HEK293T (cell line): ENCODE results near the gene GPRC5D.
A peak's percentile ranks its signal among the peaks of the same experiment; 100 is the strongest.

Source experiments
- CTCF ChIA-PET: fragments of 350-600 bp; formaldehyde crosslinking; extraction: SDS; loops from one replicate; lab custom pipeline; 2021; ENCODE audit warnings: antibody characterized with exemption, inconsistent platforms; lab: Yijun Ruan, JAX
- POLR2A ChIA-PET: fragments of 350-600 bp; formaldehyde crosslinking; extraction: SDS; loops from one replicate; lab custom pipeline; 2020; ENCODE audit warnings: antibody characterized with exemption, inconsistent platforms; lab: Yijun Ruan, JAX
- DNase-seq: peaks from one replicate; pipeline ENCODE4 v3.0.0; 2012; ENCODE audit warnings: mixed read lengths; ENCODE audit errors: extremely low spot score
- ARNT ChIP-seq: fragments of 450-650 bp; IDR thresholded peaks from 2 replicates; pipeline ENCODE4 v1.6.1; 2017; ENCODE audit warnings: mild to moderate bottlenecking
- BHLHE40 ChIP-seq: fragments of 450-650 bp; IDR thresholded peaks from 2 replicates; pipeline ENCODE4 v1.6.1; 2016; ENCODE audit warnings: mild to moderate bottlenecking, moderate library complexity, borderline replicate concordance
- CTBP1 ChIP-seq: fragments of 450-650 bp; IDR thresholded peaks from 2 replicates; pipeline ENCODE4 v1.6.1; 2016; ENCODE audit warnings: borderline replicate concordance
- ELF4 ChIP-seq: fragments of 450-650 bp; IDR thresholded peaks from 2 replicates; pipeline ENCODE4 v1.6.1; 2017; ENCODE audit warnings: antibody characterized with exemption
- FOXA1 ChIP-seq: fragments of 450-650 bp; IDR thresholded peaks from 2 replicates; pipeline ENCODE4 v1.6.1; 2016; ENCODE audit warnings: mild to moderate bottlenecking
- FOXK2 ChIP-seq: fragments of 450-650 bp; IDR thresholded peaks from 2 replicates; pipeline ENCODE4 v1.6.1; 2016; ENCODE audit warnings: mild to moderate bottlenecking
- FOXM1 ChIP-seq: fragments of 450-650 bp; IDR thresholded peaks from 2 replicates; pipeline ENCODE4 v1.6.1; 2017; ENCODE audit warnings: mild to moderate bottlenecking, borderline replicate concordance
- HDGF ChIP-seq: fragments of 450-650 bp; IDR thresholded peaks from 2 replicates; pipeline ENCODE4 v1.6.1; 2017; ENCODE audit warnings: antibody characterized with exemption, borderline replicate concordance
- L3MBTL2 ChIP-seq: fragments of 450-650 bp; conservative IDR thresholded peaks from 2 replicates; pipeline ENCODE4 v1.6.1; 2016; ENCODE audit warnings: mild to moderate bottlenecking
- LEF1 ChIP-seq: fragments of 450-650 bp; IDR thresholded peaks from 2 replicates; pipeline ENCODE4 v1.6.1; 2017; ENCODE audit warnings: mild to moderate bottlenecking, borderline replicate concordance
- NFRKB ChIP-seq: fragments of 450-650 bp; IDR thresholded peaks from 2 replicates; pipeline ENCODE4 v1.6.1; 2016; ENCODE audit warnings: mild to moderate bottlenecking, moderate library complexity
- PKNOX1 ChIP-seq: fragments of 450-650 bp; IDR thresholded peaks from 2 replicates; pipeline ENCODE4 v1.6.1; 2016
- SP1 ChIP-seq: fragments of 450-650 bp; IDR thresholded peaks from 2 replicates; pipeline ENCODE4 v1.6.1; 2017
- SUZ12 ChIP-seq: fragments of 450-650 bp; IDR thresholded peaks from 2 replicates; pipeline ENCODE4 v1.6.1; 2016; ENCODE audit warnings: mild to moderate bottlenecking
- TARDBP ChIP-seq: fragments of 450-650 bp; IDR thresholded peaks from 2 replicates; pipeline ENCODE4 v1.6.1; 2016
- ZNF384 ChIP-seq: fragments of 450-650 bp; IDR thresholded peaks from 2 replicates; pipeline ENCODE4 v1.6.1; 2016

Gene GPRC5D

GRCh38 chr12:12993367-12993766, 41.4 kb upstream of the GPRC5D start:
- TF ChIP-seq ZNF384 (no peak), TARDBP (no peak), PKNOX1 (no peak), ARNT (no peak), FOXK2 (no peak), FOXM1 (no peak), NFRKB (no peak), HDGF (no peak), CTBP1 (no peak), SP1 (no peak)

GRCh38 chr12:12992418-12993130, 40.6 kb upstream of the GPRC5D start:
- CTCF ChIA-PET = interaction anchor here (0.6 kb wide), 1 partner anchor 220 kb away, joined by 5 read pairs; no protein-coding TSS in a partner anchor
- POLR2A ChIA-PET = interaction anchor here (0.8 kb wide), 1 partner anchor 101 kb away, joined by 3 read pairs; the partner anchor contains the start of gene GPRC5A
- TF ChIP-seq NFRKB (no peak), TARDBP (no peak), PKNOX1 (no peak), SP1 (no peak), FOXM1 (no peak), SUZ12 (no peak), FOXK2 (no peak), ARNT (no peak), HDGF (no peak), ZNF384 (no peak)
- DNase-seq = no peak

More at GRCh38 chr12:12993367-12993766, 41.4 kb upstream of the GPRC5D start:
- DNase-seq = no peak
- ChIA-PET CTCF (no interaction called here), POLR2A (interaction anchor here (0.8 kb wide), 1 partner anchor 102 kb away, joined by 3 read pairs; the partner anchor contains the start of gene GPRC5A)

- POLR2A ChIA-PET = no interaction called here
- peak; percentile 66 for TF ChIP-seq PKNOX1
- no peak for TF ChIP-seq FOXA1
- DNase-seq = no peak
- CTCF ChIA-PET = interaction anchor here (0.8 kb wide), 1 partner anchor 216 kb away, joined by 4 read pairs; no protein-coding TSS in a partner anchor
Observed at GRCh38 chr12:12990700-12991468, 38.9 kb upstream of the GPRC5D start.

GRCh38 chr12:12987421-12987820, 35.5 kb upstream of the GPRC5D start:
- no peak for TF ChIP-seq FOXK2
- no peak for TF ChIP-seq ARNT
- TF ChIP-seq HDGF = no peak
- no peak for TF ChIP-seq PKNOX1
- no peak for TF ChIP-seq SUZ12
- TF ChIP-seq LEF1 = no peak
- no peak for TF ChIP-seq CTBP1
- TF ChIP-seq ELF4 = no peak
- no peak for TF ChIP-seq BHLHE40
- TF ChIP-seq NFRKB = no peak
- TF ChIP-seq ZNF384 = no peak
- no peak for TF ChIP-seq FOXM1
- no peak for TF ChIP-seq TARDBP
- ChIA-PET POLR2A (interaction anchor here (1.0 kb wide), 1 partner anchor 56 kb away, joined by 4 read pairs; the partner anchor contains the start of gene FAM234B), CTCF (no interaction called here)
- DNase-seq = no peak

- TF ChIP-seq LEF1 (no peak), ZNF384 (no peak), SUZ12 (no peak), FOXK2 (no peak), ARNT (no peak), SP1 (no peak), FOXM1 (no peak), BHLHE40 (no peak), PKNOX1 (no peak), HDGF (no peak), ELF4 (no peak), NFRKB (no peak), FOXA1 (no peak), TARDBP (no peak), L3MBTL2 (no peak), CTBP1 (no peak)
- CTCF ChIA-PET = interaction anchor here (0.7 to 2.5 kb wide), 7 partner anchors 10 to 227 kb away, joined by 3 to 17 read pairs (median 3); no protein-coding TSS in a partner anchor
- no peak for DNase-seq
- POLR2A ChIA-PET = interaction anchor here (1.0 kb wide), 1 partner anchor 57 kb away, joined by 4 read pairs; the partner anchor contains the start of gene FAM234B
Observed at GRCh38 chr12:12986775-12987331, 34.9 kb upstream of the GPRC5D start.
